ENCODE measurements around the gene LCK.

LCK gene

DNA sequence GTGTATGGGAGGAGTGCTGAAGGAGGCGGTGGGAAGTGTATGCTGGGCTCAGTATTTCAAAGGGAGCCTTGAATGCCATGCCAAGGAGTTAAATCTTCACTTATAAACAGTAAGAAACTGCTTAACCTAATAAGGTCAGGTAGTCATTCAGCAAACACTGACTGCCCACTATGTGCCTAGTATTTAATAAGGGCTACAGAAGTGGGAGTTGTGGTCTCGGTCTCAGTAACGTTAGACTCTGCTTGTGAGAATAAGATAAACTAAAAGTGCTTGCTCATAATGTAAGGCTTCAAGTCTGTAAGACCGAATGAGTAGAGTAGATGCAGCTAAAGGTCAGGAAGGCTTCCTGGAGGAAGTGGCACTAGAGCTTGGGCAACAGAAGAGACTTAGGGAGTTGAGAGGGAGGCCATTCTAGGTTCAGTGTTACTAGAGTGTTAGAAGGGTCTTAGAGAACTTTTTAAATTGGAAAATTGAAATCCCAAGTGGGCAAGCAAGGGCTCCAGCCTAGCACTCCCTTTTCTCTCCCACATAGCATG, 78.9 kb downstream of the LCK start:
- H3K27me3 ChIP-seq (replicated peaks; ENCODE audit: control insufficient read depth, insufficient read depth, low read length) = no peaks in the 10 kb centered on the region
- H3K36me3 ChIP-seq (ENCODE audit: control insufficient read depth, insufficient read depth, low read length) = peaks cover 41% of the 10 kb centered on the region
- H3K4me3 ChIP-seq (replicated peaks; ENCODE audit: low read depth, low read length) = no peak overlapping the region
- TF ChIP-seq, protein P1, sequence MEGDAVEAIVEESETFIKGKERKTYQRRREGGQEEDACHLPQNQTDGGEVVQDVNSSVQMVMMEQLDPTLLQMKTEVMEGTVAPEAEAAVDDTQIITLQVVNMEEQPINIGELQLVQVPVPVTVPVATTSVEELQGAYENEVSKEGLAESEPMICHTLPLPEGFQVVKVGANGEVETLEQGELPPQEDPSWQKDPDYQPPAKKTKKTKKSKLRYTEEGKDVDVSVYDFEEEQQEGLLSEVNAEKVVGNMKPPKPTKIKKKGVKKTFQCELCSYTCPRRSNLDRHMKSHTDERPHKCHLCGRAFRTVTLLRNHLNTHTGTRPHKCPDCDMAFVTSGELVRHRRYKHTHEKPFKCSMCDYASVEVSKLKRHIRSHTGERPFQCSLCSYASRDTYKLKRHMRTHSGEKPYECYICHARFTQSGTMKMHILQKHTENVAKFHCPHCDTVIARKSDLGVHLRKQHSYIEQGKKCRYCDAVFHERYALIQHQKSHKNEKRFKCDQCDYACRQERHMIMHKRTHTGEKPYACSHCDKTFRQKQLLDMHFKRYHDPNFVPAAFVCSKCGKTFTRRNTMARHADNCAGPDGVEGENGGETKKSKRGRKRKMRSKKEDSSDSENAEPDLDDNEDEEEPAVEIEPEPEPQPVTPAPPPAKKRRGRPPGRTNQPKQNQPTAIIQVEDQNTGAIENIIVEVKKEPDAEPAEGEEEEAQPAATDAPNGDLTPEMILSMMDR (IDR thresholded peaks at IDR 0.05; ENCODE audit: insufficient read depth, low read length, poor library complexity, severe bottlenecking) = no peak
- no peak for DNase-seq (ENCODE audit: extremely low read depth, insufficient read length)

DNA sequence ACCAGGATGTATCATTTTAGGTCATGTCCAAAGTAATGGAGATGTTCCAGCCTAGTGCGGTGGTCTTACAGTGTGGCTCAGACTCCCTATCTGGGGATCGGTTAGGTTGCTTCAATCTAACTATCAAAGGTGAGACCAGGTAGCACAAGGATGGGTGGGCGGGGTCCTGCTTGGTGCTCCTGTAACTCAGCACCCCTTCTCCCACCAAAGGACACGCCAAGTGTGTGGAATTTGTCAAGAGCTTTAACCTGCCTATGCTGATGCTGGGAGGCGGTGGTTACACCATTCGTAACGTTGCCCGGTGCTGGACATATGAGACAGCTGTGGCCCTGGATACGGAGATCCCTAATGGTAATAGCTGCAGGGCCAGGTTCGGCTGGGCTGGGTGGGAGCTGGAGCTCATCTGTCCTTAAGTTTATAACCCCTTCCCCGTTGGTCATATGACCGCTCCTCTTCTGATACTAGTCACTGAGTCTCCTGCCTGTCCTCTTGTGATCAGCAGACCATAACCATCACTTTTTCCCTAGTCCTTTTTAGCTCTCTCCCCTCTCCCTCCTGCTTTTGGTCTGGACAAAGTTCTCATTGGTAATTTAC, 79.6 kb downstream of the LCK start:
- H3K27me3 ChIP-seq (replicated peaks; ENCODE audit: control insufficient read depth, insufficient read depth, low read length) = no peaks in the 10 kb centered on the region
- H3K36me3 ChIP-seq (ENCODE audit: control insufficient read depth, insufficient read depth, low read length) = peaks cover 41% of the 10 kb centered on the region
- DNase-seq (ENCODE audit: extremely low read depth, insufficient read length) = no peak
- TF ChIP-seq, protein P1 (IDR thresholded peaks at IDR 0.05; ENCODE audit: insufficient read depth, low read length, poor library complexity, severe bottlenecking) = no peak
- H3K4me3 ChIP-seq (replicated peaks; ENCODE audit: low read depth, low read length) = no peak overlapping the region

DNA sequence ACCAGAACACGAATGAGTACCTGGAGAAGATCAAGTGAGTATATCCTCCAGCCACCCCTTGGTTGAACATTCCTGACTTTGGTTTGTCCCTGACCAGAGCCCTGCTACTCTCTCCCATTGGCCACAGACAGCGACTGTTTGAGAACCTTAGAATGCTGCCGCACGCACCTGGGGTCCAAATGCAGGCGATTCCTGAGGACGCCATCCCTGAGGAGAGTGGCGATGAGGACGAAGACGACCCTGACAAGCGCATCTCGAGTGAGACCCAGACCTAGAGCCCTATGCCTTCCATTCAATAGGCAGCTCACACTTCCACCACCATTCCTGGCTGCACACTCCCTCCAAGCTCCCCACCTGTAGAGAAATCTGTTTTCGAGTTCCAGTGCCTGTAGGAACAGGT, 80.5 kb downstream of the LCK start:
- no peak for DNase-seq (ENCODE audit: extremely low read depth, insufficient read length)
- H3K27me3 ChIP-seq (replicated peaks; ENCODE audit: control insufficient read depth, insufficient read depth, low read length) = no peaks in the 10 kb centered on the region
- TF ChIP-seq, protein P1 (IDR thresholded peaks at IDR 0.05; ENCODE audit: insufficient read depth, low read length, poor library complexity, severe bottlenecking) = no peak
- no peak overlapping the region for H3K4me3 ChIP-seq (replicated peaks; ENCODE audit: low read depth, low read length)
- H3K36me3 ChIP-seq (ENCODE audit: control insufficient read depth, insufficient read depth, low read length) = peaks cover 41% of the 10 kb centered on the region

DNA sequence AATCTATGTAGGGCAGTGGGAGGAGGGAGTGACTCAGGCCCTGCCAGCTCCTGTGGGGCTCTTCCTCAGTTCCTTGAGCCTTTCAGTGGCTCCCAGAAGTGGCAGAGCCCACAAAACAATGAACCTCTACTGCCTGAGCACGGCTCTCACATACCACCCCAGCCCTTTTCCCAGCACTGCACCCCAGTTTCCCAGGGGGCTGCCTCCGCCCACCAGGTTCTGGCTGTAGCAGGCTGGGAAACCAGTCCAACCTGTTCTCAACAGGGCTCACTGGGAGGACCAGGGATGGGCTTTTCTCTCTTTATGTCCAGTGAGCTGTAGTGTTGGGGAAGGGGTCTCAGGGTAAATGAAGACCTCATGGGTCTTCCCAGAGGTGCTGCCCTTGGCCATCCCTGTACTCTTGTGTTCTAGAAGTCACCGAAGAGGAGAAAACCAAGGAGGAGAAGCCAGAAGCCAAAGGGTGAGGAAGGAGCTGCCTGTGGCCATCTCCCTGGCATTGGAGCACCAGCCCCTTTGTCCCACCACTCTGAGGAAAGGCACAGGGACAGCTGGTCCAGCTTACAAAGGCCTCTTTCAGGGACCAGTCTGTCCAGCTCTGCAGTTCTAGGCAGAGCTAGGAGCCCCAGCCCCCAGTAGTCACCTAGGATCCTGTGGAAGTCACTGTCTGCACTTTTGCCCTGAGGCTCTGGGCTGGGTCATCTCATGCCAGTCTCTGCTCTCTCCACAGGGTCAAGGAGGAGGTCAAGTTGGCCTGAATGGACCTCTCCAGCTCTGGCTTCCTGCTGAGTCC, 81.4 kb downstream of the LCK start:
- H3K4me3 ChIP-seq (replicated peaks; ENCODE audit: low read depth, low read length) = no peak overlapping the region
- DNase-seq (ENCODE audit: extremely low read depth, insufficient read length) = no peak
- peaks cover 34% of the 10 kb centered on the region for H3K36me3 ChIP-seq (ENCODE audit: control insufficient read depth, insufficient read depth, low read length)
- TF ChIP-seq, protein P1 (IDR thresholded peaks at IDR 0.05; ENCODE audit: insufficient read depth, low read length, poor library complexity, severe bottlenecking) = no peak
- H3K27me3 ChIP-seq (replicated peaks; ENCODE audit: control insufficient read depth, insufficient read depth, low read length) = no peaks in the 10 kb centered on the region

DNA sequence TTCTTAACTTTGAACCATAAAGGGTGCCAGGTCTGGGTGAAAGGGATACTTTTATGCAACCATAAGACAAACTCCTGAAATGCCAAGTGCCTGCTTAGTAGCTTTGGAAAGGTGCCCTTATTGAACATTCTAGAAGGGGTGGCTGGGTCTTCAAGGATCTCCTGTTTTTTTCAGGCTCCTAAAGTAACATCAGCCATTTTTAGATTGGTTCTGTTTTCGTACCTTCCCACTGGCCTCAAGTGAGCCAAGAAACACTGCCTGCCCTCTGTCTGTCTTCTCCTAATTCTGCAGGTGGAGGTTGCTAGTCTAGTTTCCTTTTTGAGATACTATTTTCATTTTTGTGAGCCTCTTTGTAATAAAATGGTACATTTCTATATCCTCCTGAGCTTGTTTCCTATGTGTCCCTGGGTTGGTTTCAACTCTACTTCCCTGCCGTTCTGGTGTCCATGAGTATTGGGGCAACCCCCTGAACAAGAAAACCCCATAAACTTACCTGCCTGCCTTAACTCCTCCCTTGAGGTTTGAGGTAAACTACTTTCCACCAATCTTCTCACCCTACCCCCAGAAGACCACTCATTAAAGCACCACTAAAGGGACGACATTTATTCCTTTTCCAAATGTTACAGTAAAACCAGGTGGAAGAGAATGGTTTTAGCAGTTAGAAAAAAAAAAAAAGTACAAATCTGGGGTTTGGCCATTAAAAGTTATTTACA, 82.3 kb downstream of the LCK start:
- no peak for DNase-seq (ENCODE audit: extremely low read depth, insufficient read length)
- Histone ChIP-seq H3K27me3 (replicated peaks; ENCODE audit: control insufficient read depth, insufficient read depth, low read length) (no peaks in the 10 kb centered on the region), H3K36me3 (ENCODE audit: control insufficient read depth, insufficient read depth, low read length) (peaks cover 28% of the 10 kb centered on the region), H3K4me3 (replicated peaks; ENCODE audit: low read depth, low read length) (peak overlapping the region; percentile 79)
- TF ChIP-seq, protein P1 (IDR thresholded peaks at IDR 0.05; ENCODE audit: insufficient read depth, low read length, poor library complexity, severe bottlenecking) = no peak

Data from GM06990 (cell line).